HG03565 (cell line): ENCODE measurements around the gene LIPH.
"Not testable (repeated sequence)": the region's sequence is repeated elsewhere in the genome, so short reads cannot be mapped to it uniquely, and the experiment has no call there.

ENCODE experiments used
- ATAC-seq: cut with Tn5 transposase; IDR thresholded peaks from one replicate; pipeline ENCODE4 v1.9.1; 2021; ENCODE audit warnings: mild to moderate bottlenecking, moderate library complexity; ENCODE audit not compliant: unreplicated experiment

Gene LIPH

GRCh38 chr3:185552358-185552877 is at the start of gene LIPH:
LIPH (minus strand) TSS chr3:185552588; CDS start chr3:185552471, 117 bp downstream.
- no peak for ATAC-seq

- ATAC-seq = peak; percentile 73
Measured at GRCh38 chr3:185595526-185595925, 43.1 kb upstream of the LIPH start.

DNA sequence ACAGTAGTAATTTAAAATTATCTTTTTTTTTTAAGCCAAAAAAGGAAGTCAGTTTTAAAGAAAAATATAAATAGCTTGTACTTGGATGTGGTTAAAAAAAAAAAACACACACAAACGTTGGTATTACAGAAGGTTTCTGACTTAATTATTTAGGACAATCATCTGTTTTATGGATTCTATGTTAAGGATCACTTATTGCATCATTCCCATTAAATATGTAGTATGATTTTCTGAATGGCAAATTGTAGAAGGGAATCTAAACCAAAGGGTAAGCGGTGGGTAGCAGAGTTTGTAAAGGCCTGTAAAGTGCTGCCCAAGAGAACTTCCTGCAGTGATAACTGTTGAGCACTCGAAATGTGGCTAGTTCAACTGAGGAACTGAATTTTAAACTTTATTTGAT is 41.7 kb upstream of the LIPH start:
- no peak for ATAC-seq

- ATAC-seq = no peak
Measured at GRCh38 chr3:185586686-185587039, 34.3 kb upstream of the LIPH start.

GRCh38 chr3:185585859-185586685 is 33.7 kb upstream of the LIPH start, which contains the start of gene SENP2:
SENP2 (plus strand) TSS chr3:185586295; CDS start chr3:185586414, 119 bp downstream.
- peak; percentile 90 for ATAC-seq

DNA sequence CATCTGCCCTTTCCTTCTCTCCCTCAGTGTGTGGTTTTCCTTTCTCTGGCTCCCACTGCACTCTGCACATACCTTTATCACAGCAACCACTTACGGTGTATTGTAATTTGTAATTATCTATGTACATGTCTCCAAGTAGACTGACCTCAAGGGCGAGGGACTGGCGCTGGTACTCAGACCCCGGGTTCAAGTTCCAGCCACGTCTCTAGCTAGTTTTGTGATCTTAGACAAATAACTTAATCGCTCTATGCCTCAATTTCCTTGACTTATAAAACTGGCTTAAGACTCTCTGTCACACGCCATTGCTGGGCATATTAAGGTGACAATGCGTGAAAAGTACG is 33.1 kb upstream of the LIPH start:
- ATAC-seq = no peak

DNA sequence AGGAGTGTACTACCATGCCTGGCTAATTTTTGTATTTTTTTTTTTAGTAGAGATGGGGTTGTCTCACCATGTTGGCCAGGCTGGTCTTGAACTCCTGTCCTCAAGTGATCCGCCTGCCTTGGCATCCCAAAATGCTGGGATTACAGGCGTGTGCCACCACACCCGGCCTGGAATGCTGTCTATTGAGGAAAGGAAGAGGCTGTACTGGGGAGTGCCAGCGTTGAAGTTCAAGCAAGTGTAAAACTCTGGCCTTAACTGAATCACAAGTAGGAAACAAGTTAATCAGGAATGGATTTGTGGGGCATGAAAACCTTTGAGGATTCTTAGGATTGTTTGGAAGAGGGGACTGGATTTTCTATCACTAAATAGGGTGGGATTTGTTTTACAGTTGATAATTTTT is 32.3 kb upstream of the LIPH start:
- ATAC-seq = no peak

DNA sequence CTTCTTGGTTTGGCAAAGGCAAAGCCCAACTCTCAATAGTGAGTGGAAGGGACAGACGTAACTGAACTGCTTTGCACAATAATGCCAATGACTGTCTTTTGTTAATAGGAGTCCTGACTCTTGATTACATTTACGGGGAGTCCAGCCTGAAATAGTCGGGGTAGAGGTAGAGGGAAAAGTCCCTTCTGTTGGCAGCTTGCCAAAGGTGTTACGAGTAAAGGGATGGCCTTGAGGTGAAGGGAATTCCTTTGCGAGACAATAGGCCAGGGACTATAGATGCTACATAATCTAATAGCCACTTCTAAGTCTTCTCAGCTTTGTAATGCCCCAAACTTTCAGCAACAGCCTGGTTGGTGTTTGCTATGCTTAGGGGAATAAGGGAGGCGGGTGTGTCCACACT is 31.5 kb upstream of the LIPH start:
- ATAC-seq = no peak

DNA sequence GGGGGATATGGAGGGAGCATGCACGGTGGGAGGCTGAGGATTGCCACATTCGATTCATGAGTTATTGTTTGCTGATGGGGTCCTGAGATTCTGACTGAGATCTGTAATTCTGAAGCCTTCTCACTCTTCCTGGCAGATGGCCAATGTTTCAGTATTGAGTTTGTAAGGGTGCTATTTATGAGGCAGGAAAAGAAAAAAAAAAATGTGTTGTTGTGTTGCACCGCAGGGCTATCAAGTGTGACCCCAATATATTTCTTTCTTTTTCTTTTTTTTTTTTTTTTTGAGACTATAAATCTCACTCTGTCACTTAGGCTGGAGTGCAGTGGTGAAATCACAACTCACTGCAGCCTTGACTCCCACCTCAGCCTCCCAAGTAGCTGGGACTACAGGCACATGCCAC is 30.5 kb upstream of the LIPH start:
- no peak for ATAC-seq

DNA sequence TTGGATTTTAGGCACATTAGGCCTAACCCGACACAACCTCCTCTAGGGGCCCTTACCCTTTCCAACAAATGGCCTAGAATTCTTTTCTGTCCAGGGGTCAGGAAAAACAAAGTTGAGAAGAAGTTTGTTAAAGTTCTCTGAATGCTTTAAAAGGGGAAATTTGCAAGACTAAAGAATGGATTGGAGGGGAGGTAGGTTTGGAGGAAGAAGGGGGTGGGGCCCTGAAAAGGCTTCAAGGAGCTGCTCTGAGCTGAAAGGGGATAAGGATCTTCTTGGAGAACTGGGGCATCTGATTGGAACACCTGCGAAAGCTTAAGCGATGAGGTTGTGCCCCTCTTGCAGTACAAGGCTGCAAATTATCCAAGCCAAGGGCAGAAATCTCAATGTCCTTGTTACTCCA is 29.8 kb upstream of the LIPH start:
- ATAC-seq = no peak

DNA sequence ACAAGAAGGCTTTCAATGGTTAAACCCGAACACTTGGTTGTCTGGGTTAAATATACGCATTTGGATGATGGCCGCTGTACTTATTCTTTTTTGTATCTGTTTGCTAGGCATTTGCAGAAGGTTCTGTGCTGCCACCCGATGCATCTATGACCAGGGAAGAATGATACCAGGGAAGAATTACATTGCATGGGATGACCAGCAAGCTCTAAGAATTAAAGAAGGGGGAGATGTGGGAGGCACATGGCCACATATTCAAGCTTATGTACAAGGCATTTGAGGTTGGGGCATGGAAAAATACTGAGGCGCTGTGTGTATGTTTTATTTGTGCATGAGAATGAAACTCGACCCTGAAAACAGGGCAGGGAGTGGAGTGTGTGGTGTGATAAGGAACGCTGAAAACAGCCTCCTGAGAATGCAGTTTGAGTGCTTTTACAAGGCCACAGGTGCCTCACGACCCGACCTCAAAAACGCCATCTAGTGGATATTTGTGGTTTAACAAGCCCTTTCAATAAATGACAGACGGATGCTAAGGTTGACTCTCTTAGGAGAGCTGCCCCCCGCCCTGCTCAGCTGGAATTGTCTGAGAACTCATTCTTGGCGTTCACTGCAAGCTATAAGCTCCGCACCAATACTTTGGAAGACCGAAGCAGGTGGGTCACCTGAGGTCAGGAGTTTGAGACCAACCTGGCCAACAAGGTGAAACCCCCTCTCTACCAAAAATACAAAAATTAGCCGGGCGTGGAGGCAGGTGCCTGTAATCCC is 22.9 kb upstream of the LIPH start:
- peak; percentile 40 for ATAC-seq

GRCh38 chr3:185572183-185572582 is 19.8 kb upstream of the LIPH start:
- no peak for ATAC-seq

- ATAC-seq = no peak
Measured at GRCh38 chr3:185561958-185562357, 9.6 kb upstream of the LIPH start.

GRCh38 chr3:185561374-185561943 is 9.1 kb upstream of the LIPH start:
- no peak for ATAC-seq

DNA sequence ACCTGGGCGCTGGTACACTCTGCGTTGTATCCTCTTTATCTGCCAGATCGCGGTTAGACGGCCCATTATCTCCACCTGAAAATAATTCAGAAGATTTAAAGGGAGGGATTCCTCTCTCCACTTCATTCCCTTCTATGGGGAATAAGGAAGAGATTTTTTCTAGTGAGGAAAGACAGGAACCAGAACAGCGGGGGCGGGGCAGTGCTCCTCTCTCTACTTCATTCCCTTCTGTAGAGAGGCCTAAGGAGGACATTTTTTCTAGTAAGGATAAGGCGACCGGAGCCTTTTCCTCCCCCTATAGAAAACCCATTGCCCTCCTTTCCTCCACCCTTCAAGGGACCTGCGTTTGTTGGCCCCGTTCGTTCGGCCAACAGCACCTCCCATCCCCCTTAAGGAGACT is 8.3 kb upstream of the LIPH start:
- ATAC-seq = no peak

DNA sequence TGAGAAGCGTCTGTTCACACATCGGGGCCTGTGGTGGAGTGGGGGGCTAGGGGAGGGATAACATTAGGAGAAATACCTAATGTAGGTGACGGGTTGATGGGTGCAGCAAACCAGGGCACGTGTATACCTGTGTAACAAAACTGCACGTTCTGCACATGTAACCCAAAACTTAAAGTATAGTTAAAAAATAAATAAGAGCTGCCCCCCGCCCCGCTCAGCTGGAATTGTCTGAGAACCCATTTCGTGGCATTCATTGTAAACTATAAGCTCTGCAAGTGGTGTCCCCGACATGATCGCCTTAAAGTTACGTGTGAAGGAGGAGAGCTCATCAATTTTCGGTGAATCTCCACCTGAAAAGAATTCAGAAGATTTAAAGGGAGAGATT is 7.3 kb upstream of the LIPH start:
- ATAC-seq = no peak

- no peak for ATAC-seq
Measured at GRCh38 chr3:185558395-185558794, 6.0 kb upstream of the LIPH start.

DNA sequence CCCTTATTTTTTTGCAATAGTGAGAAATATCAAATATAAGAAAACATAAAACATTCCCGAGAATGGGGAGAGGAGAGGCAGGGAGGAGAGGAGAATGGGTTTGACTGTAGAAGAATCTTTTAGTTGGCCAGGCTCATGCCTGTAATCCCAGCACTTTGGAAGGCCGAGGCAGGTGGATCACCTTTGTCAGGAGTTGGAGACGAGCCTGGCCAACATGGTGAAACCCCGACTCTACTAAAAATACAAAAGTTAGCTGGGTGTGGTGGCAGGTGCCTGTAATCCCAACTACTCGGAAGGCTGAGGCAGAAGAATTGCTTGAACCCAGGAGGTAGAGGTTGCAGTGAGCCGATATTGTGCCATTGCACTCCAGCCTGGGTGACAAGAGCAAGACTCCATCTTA is 4.3 kb upstream of the LIPH start:
- ATAC-seq = not testable (repeated sequence)

GRCh38 chr3:185555860-185556347 is 3.5 kb upstream of the LIPH start:
- ATAC-seq = no peak

GRCh38 chr3:185555101-185555501 is 2.7 kb upstream of the LIPH start:
- ATAC-seq = no peak

DNA sequence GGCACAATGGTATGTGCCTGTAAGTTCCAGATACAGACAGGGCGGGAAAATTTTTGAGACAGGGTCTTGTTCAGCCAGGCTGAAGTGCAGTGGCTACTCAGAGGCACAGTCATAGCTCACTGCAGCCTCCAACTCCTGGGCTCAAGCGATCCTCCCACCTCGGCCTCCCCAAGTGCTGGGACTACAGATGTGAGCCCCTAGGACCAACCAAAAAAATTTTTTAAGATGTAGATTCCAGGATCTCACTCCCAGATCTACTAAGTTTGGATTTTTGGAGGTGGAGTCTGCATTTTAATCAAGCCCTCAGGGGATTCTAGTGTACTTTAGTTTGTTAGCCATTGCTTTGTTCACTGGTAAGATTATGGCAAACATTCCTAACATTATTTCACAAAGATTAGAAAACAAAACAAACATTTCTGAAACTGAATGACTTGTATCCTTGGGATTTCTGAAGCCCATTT is 2.7 kb downstream of the LIPH start:
- no peak for ATAC-seq

- ATAC-seq = no peak
Measured at GRCh38 chr3:185549122-185549521, 3.3 kb downstream of the LIPH start.
